GM23248 (cell line): ENCODE data around the gene FTCDNL1. TPM values are rescaled to one million over a fixed set of nuclear protein-coding genes. Genes with fewer than 3 reads are reported as not detected.
A peak's percentile ranks its signal among the peaks of the same experiment; 100 is the strongest.

ENCODE experiments used
- DNase-seq: peaks from one replicate; pipeline ENCODE4 v3.0.0-alpha.2; 2015
- H2AFZ ChIP-seq: fragments of 200-600 bp; sonication (generic); 2 replicates; pipeline ENCODE4 v1.6.1; 2016; ENCODE audit warnings: antibody characterized with exemption
- H3F3A ChIP-seq: fragments of 200-600 bp; sonication (generic); 2 replicates; pipeline ENCODE4 v1.6.1; 2016; ENCODE audit warnings: mild to moderate bottlenecking, antibody characterized with exemption, mixed run types; ENCODE audit not compliant: insufficient read depth
- H3K27ac ChIP-seq: fragments of 200-600 bp; sonication (generic); 2 replicates; pipeline ENCODE4 v1.5.1; 2016; ENCODE audit warnings: mild to moderate bottlenecking
- H3K27me3 ChIP-seq: fragments of 200-600 bp; sonication (generic); replicated peaks from 2 replicates; pipeline ENCODE4 v1.6.1; 2016; ENCODE audit warnings: mild to moderate bottlenecking; ENCODE audit not compliant: insufficient read depth
- H3K36me3 ChIP-seq: fragments of 200-600 bp; sonication (generic); 2 replicates; pipeline ENCODE4 v1.6.1; 2016; ENCODE audit warnings: low read depth, mild to moderate bottlenecking
- H3K4me1 ChIP-seq: fragments of 200-600 bp; sonication (generic); 2 replicates; pipeline ENCODE4 v1.6.1; 2016; ENCODE audit warnings: mild to moderate bottlenecking; ENCODE audit not compliant: insufficient read depth
- H3K4me2 ChIP-seq: fragments of 200-600 bp; sonication (generic); one replicate; pipeline ENCODE4 v1.6.1; 2016; ENCODE audit warnings: mild to moderate bottlenecking; ENCODE audit not compliant: unreplicated experiment
- H3K4me3 ChIP-seq: fragments of 200-600 bp; sonication (generic); 2 replicates; pipeline ENCODE4 v1.5.1; 2016; ENCODE audit warnings: mild to moderate bottlenecking
- H3K79me2 ChIP-seq: fragments of 200-600 bp; sonication (generic); 2 replicates; pipeline ENCODE4 v1.6.1; 2016; ENCODE audit warnings: mild to moderate bottlenecking; ENCODE audit not compliant: insufficient read depth
- H3K9ac ChIP-seq: fragments of 200-600 bp; sonication (generic); 2 replicates; pipeline ENCODE4 v1.6.1; 2016; ENCODE audit warnings: mild to moderate bottlenecking
- H3K9me2 ChIP-seq: fragments of 200-600 bp; sonication (generic); 2 replicates; pipeline ENCODE4 v1.6.1; 2016; ENCODE audit warnings: mixed run types, mild to moderate bottlenecking, moderate library complexity; ENCODE audit not compliant: insufficient read depth
- H3K9me3 ChIP-seq: fragments of 200-600 bp; sonication (generic); one replicate; pipeline ENCODE4 v1.6.1; 2017; ENCODE audit warnings: low read depth
- H4K20me1 ChIP-seq: fragments of 200-600 bp; sonication (generic); 2 replicates; pipeline ENCODE4 v1.6.0; 2016; ENCODE audit not compliant: insufficient read depth
- EZH2 ChIP-seq: fragments of 200-600 bp; sonication (generic); IDR thresholded peaks from 2 replicates; pipeline ENCODE4 v1.6.1; 2018; ENCODE audit warnings: antibody characterized with exemption, mild to moderate bottlenecking; ENCODE audit not compliant: insufficient read depth, poor library complexity, severe bottlenecking
- EZH2phosphoT487 ChIP-seq: fragments of 200-600 bp; sonication (generic); IDR thresholded peaks from 2 replicates; pipeline ENCODE4 v1.6.1; 2018; ENCODE audit warnings: antibody characterized with exemption, moderate library complexity, mild to moderate bottlenecking, low read depth; ENCODE audit not compliant: insufficient read depth
- WGBS, 2 experiments: methylation state at CpG; one replicate each; pipeline ENCODE4 v1.1.6; 2015 to 2017; ENCODE audit warnings: low lambda C conversion rate in 2 of 2, low coverage in 1 of 2; ENCODE audit errors: missing lambda C conversion rate in 2 of 2; 5-methylcytosine and 5-hydroxymethylcytosine counted together
- in situ Hi-C: fragments of 300-500 bp; cut with MboI; formaldehyde crosslinking; loops from 2 replicates; pipeline ENCODE4 v1.15.0; 2020
- polyA plus RNA-seq: library from polyadenylated mRNA; unstranded; fragments of >200 nt; fragmentation: Nextera tagmentation; extraction: Ambion mirVana; gene quantifications from 2 replicates; pipeline ENCODE4 v1.2.1, GENCODE V29; 2016
- small RNA-seq: library from RNA; depleted of rRNA; stranded (forward); fragments of <200 nt; gene quantifications from one replicate; pipeline ENCODE3, GENCODE V24; 2014; ENCODE audit warnings: low read depth, low replicate concordance
- total RNA-seq: library from RNA; depleted of rRNA; stranded (reverse); fragments of >200 nt; shearing (Covaris generic); gene quantifications from 2 replicates; pipeline ENCODE4 v1.2.3, GENCODE V29; 2014; rRNA removed

FTCDNL1 gene
- total and polyA plus RNA-seq, 2 experiments from 2014 or later = 0.65 to 1.9 TPM

GRCh38 chr2:199716807-199717586, 134.0 kb downstream of the FTCDNL1 start:
- TF ChIP-seq EZH2 (no peak), EZH2phosphoT487 (no peak)
- in situ Hi-C loops = no loop called here
- no peaks in the 10 kb centered on the region for H3K4me1 ChIP-seq
- H3K27me3 ChIP-seq = no peaks in the 10 kb centered on the region
- no peak overlapping the region for H3K4me2 ChIP-seq
- H3K9me2 ChIP-seq = no peaks in the 10 kb centered on the region
- no peak overlapping the region for H3K27ac ChIP-seq
- DNase-seq = peak; percentile 20
- H3K9ac ChIP-seq = no peak overlapping the region
- H3K36me3 ChIP-seq = no peaks in the 10 kb centered on the region
- no peaks in the 10 kb centered on the region for H4K20me1 ChIP-seq
- H3K4me3 ChIP-seq = no peak overlapping the region
- no peaks in the 10 kb centered on the region for H3F3A ChIP-seq
- no peak overlapping the region for H2AFZ ChIP-seq
- H3K9me3 ChIP-seq = no peaks in the 10 kb centered on the region
- 34 to 39% methylated on average over 4 of the region's 4 CpGs for WGBS, 2 experiments
- no peaks in the 10 kb centered on the region for H3K79me2 ChIP-seq

DNA sequence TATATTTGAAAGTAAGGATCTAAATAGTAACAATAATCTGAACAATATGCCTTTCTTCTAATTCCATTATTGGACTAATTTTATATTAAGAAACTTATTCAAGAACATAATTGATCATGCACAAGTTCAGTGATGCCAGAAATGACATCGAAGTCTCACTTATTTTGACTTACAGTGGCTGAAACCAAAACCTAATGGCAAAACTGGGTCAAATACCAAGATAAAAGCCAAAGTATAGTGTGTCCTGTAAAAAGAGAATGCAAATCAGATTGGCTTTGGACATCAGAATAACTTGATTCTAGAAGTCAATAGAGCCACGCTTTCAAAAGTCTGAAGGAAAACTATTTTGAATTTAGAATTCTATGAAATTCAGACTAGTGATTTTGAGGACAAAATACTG, 137.2 kb downstream of the FTCDNL1 start:
- Histone ChIP-seq H3K9ac (no peak overlapping the region), H3K9me3 (no peaks in the 10 kb centered on the region), H3K36me3 (no peaks in the 10 kb centered on the region), H3K79me2 (no peaks in the 10 kb centered on the region), H3K4me3 (no peak overlapping the region), H3K9me2 (no peaks in the 10 kb centered on the region), H3K27me3 (no peaks in the 10 kb centered on the region), H3K4me2 (no peak overlapping the region), H4K20me1 (no peaks in the 10 kb centered on the region), H3K27ac (no peak overlapping the region), H2AFZ (no peak overlapping the region), H3F3A (no peaks in the 10 kb centered on the region), H3K4me1 (peaks cover 4% of the 10 kb centered on the region; the same call in 1 of the 2 replicates)
- TF ChIP-seq EZH2 (no peak), EZH2phosphoT487 (no peak)
- in situ Hi-C loops = no loop called here
- 36 to 45% methylated on average over 2 of the region's 2 CpGs for WGBS, 2 experiments
- DNase-seq = no peak

DNA sequence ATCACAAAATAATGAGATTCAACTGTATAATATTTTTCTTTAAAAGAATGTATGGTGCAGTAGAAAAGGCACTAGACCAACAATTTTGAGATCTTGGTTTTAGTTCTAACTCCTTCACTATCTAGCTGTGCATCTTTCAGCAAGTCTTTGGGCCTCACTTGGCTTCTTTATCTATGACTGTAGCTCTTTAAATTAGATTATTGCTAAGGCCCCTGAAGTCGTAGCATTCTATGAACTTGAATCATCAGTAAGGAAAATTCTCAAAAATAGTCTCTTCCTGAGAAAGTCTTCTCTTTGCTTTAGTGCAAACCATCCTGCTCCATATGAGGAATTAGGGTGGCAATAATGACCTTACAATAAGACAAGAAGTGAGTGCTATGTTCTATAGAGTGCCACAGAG, 140.4 kb downstream of the FTCDNL1 start:
- Histone ChIP-seq H3K4me2 (no peak overlapping the region), H3K27ac (no peak overlapping the region), H3K4me1 (peaks cover 4% of the 10 kb centered on the region; the same call in 1 of the 2 replicates), H3K4me3 (no peak overlapping the region), H3F3A (no peaks in the 10 kb centered on the region), H3K9me2 (no peaks in the 10 kb centered on the region), H3K27me3 (no peaks in the 10 kb centered on the region), H4K20me1 (no peaks in the 10 kb centered on the region), H3K79me2 (no peaks in the 10 kb centered on the region), H3K36me3 (no peaks in the 10 kb centered on the region), H3K9me3 (peaks cover 5% of the 10 kb centered on the region), H2AFZ (no peak overlapping the region), H3K9ac (no peak overlapping the region)
- 22 to 24% methylated on average over 1 of the region's 1 CpG for whole genome bisulfite sequencing, 2 experiments
- TF ChIP-seq EZH2 = no peak
- TF ChIP-seq EZH2phosphoT487 = no peak
- peak; percentile 66 for DNase-seq
- in situ Hi-C loops = no loop called here

Small RNAs within 50 kb of the gene (small RNA-seq; reads per million reads assigned to genes)
- gene AC108032.1 = not detected
- not detected for gene RN7SL717P

Other genes starting within 250 kb of the FTCDNL1 start
- gene C2orf69, start 60.1 kb upstream of the FTCDNL1 start, total RNA-seq = 14.5 and 19.9 TPM in 2 replicates
- 19.3 and 19.9 TPM in 2 replicates for gene C2orf69, start 60.1 kb upstream of the FTCDNL1 start, polyA plus RNA-seq
- 5.3 and 6.6 TPM in 2 replicates for gene TYW5, start 104.3 kb upstream of the FTCDNL1 start, total RNA-seq
- 7.0 TPM in 2 replicates for gene TYW5, start 104.3 kb upstream of the FTCDNL1 start, polyA plus RNA-seq
- gene MAIP1, start 104.4 kb upstream of the FTCDNL1 start, total RNA-seq = 7.2 and 15.5 TPM in 2 replicates
- 18.6 and 18.7 TPM in 2 replicates for gene MAIP1, start 104.4 kb upstream of the FTCDNL1 start, polyA plus RNA-seq